Measurements from ENCODE around the gene KIF7. TPM values are rescaled to one million over a fixed set of nuclear protein-coding genes. Genes with fewer than 3 reads are reported as not detected.
"Not testable (repeated sequence)": the region's sequence is repeated elsewhere in the genome, so short reads cannot be mapped to it uniquely, and the experiment has no call there.

Gene KIF7, protein sequence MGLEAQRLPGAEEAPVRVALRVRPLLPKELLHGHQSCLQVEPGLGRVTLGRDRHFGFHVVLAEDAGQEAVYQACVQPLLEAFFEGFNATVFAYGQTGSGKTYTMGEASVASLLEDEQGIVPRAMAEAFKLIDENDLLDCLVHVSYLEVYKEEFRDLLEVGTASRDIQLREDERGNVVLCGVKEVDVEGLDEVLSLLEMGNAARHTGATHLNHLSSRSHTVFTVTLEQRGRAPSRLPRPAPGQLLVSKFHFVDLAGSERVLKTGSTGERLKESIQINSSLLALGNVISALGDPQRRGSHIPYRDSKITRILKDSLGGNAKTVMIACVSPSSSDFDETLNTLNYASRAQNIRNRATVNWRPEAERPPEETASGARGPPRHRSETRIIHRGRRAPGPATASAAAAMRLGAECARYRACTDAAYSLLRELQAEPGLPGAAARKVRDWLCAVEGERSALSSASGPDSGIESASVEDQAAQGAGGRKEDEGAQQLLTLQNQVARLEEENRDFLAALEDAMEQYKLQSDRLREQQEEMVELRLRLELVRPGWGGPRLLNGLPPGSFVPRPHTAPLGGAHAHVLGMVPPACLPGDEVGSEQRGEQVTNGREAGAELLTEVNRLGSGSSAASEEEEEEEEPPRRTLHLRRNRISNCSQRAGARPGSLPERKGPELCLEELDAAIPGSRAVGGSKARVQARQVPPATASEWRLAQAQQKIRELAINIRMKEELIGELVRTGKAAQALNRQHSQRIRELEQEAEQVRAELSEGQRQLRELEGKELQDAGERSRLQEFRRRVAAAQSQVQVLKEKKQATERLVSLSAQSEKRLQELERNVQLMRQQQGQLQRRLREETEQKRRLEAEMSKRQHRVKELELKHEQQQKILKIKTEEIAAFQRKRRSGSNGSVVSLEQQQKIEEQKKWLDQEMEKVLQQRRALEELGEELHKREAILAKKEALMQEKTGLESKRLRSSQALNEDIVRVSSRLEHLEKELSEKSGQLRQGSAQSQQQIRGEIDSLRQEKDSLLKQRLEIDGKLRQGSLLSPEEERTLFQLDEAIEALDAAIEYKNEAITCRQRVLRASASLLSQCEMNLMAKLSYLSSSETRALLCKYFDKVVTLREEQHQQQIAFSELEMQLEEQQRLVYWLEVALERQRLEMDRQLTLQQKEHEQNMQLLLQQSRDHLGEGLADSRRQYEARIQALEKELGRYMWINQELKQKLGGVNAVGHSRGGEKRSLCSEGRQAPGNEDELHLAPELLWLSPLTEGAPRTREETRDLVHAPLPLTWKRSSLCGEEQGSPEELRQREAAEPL (N-terminal part only)
- polyA plus RNA-seq (ENCODE audit: insufficient read length): 7.1 TPM

DNA sequence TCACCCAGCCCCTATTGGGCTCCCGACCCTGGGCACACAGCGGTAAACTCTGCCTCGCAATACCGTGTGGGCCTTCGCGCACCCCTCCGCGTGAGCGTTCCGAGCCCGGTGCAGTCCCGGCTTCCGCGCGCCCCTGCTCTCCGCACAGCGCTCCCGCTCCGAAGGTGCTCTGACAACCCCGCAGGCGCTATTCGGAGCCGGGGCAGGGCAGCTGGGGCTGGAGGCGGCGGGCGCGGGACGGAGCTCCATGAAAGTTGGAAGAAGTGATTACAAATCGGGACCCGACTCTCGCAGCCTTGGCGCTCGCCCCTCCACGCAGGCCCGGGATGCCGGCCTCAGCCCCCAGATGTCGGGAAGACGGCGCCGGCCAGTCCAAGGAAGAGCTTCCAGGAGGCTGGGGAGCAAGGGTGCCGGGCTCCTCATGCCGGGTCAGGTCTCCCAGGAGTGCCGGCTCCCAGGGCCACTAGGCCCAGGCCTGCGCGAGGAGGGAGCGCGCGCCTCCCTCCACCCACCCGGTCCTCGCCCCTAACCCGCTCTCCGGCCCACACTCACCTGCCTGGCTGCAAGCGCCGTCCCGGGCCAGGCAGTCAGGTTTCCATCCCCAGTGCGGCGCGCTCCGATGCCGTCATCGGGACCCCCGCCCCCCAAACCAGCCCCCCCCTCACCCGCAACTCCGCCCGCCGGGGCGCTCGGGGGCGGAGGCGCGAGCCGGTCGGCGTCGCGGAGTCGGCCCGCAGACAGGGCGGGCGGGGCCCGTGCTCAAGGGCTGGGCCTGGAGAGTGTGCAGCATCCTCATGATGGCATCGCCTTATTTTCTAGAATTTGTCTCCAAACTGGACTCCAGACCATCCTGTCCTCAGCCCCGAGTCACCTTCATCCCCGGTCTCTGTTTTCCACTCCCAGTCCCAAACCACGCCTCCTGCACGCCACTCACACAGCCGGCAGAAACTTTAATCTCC, at the start of gene KIF7:
Gene KIF7, minus strand, starts transcription at position 621 of the 959 bp plus-strand sequence. CDS start 2,537 bp downstream, outside the sequence.
- peak; percentile 76 for DNase-seq

DNA sequence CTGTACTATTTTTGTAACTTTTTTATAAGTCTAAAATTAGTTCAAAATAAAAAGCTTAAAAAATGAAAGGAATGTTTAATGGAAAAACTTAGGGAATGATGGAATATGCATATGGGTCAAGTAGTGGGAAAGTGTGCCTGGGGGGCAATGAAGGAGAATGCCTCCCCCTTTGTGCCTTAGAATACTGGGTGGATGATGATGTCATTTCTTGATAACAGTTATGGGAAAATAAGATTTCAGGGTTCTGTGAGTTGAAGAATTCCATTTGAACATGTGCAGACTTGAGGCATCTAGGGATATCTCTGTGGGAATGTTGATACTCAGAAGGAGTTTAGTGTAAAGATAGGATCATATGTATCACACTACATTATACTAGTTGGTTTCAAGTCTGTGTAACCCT, 49.1 kb upstream of the KIF7 start:
- DNase-seq: no peak

DNA sequence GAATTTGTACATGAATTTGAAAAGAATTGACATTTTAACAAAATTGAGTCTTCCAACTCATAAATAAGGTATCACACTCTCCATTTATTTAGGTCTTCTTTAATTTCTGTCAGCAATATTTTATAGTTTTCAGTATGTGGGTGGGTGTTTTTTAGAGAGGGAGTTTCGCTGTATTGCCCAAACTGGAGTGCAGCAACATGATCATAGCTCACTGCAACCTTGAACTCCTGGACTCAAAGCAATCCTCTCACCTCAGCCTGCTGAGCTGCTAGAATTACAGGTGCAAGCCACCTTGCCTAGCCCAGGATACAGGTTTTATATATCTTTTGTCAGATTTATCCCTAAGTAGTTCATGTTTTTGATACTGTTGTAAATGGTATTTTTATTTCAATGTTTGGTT, 39.9 kb upstream of the KIF7 start:
- no peak for DNase-seq

DNA sequence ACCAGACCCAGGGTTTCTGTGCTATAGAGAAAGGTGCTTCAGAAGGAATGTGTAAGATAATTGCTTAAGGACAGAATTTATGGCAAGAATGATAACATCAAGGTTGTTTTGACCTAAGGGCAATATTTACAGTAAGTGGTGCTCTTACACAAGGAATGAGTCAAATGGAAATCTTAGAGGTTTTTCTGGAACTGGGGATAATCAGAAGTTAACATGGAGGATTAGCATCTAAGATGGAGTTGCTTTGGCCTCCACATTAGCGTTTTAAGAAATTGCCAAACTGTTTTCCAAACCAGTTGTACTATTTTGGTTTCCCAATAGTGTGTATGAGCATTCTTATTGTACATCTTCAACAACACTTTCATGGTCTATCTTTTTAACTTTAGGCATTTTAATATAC, 38.4 kb upstream of the KIF7 start:
- DNase-seq: no peak

DNA sequence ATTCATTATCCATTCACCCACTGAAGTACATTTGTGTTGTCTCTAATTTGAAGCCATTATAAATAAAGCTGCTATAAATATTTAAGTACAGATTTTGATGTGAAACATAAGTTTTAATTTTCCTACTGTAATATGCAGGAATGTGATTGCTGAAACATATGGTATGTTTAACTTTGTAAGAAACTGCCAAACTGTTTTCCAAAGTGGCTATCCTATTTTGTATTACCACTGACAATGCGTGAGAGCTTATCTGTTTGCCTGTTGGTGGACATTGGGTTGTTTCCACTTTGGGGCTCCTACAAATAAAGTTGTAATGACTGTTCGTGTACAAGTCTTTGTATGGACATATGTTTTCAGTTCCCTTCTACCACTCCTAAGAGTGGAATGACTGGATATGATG, 37.8 kb upstream of the KIF7 start:
- no peak for DNase-seq

DNA sequence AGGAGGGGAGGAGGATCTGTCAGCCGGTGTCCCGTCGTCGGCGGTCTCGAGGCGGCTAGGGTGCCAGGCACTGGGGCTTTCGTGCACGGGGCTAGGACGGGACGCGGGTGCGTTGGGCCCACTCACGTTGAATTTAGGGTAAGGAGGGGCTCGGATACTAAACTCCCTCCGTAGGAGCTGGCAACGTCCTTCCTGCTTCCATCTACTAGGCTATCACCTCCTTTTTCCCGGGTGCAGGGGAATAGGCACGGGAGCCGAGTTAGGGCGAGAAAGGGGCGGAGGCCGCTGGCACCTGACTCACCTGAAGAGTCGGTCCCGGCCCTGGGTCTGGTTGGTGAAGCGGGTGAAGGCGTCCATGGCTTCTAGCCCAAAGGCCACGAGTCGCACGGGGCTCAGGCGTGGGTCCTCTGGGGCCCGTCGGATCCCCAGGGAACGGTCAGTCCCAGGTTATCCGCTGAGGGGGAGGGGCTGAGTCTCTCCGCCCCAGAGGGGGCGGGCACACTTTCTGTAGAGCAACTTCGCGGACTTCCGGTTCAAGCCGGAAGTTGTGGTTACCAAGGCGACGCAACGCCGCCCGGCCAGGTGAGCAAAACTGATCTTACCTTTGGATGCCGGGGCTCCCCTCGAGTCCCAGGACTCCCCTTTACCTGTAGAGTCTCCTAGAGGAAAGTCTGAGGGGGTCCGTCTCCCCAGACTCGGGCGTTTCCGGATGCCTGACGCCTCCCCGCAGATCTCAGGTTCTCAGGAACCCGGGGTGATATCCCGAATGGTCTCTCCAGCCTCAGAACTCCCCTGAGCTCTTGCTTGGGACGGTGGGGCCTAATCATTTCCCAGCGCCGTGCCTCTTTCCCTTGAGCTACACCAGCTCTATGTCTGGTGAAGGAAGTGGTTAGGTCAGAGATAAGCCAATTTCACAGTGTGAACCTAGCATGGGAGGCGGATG, 35.3 kb upstream of the KIF7 start, which contains the start of the genes PEX11A and WDR93:
Gene PEX11A, minus strand, starts transcription at position 479 of the 943 bp plus-strand sequence. Its CDS starts 122 bp downstream, at position 357.
Gene WDR93, plus strand, starts transcription at position 536 of the 943 bp plus-strand sequence. CDS start 10,936 bp downstream, outside the sequence.
- DNase-seq: peak; percentile 69

DNA sequence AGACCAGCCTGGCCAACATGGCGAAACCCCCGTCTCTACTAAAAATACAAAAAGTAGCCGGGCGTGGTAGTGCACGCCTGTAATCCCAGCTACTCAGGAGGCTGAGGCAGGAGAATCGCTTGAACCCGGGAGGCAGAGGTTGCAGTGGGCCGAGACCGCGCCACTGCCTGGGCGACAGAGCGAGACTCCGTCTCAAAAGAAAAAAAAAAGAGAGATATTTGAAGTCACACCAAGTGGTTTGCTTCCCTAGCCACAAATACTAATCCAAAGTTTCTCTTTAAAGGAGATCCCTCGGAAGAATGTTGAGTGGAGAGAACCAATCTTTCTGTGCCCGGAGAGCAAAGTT, 34.6 kb upstream of the KIF7 start:
- DNase-seq: not testable (repeated sequence)

DNA sequence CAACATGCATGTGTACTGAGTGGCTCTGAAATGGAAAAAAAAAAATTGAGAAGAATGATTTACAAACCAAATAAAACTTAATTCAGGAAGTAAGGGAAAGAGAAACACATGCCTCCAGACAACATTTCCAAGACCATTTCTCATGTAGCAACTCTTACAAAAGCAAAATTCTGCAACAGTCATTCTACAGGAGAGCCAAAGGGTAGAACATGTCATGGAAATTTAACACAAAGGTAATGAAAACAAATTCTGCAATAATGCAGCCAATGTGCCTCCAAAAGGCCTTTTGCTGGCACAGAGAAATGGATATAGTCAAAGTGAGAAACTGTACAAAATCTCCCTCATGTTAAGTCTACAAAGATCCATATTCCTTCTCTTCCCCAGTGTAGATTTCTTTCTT, 31.3 kb upstream of the KIF7 start:
- DNase-seq: no peak

DNA sequence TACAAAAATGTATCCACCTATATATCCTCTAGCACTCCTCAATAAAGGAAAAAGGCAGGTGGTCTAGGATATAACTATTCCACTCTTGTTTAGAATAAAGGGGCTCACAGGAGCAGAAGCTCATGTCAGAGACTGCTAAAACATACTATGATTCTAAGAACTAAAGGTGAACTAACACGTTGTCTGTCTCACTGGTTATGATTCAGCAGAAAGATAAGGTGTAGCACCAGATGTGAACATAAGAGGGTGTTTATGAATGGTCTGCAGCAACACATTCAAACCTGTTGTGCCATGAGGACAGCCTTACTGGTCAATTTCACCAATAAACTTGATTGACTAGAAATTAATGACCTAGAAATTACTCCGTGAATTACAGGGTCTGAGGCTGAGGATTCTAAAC, 30.7 kb upstream of the KIF7 start:
- no peak for DNase-seq

DNA sequence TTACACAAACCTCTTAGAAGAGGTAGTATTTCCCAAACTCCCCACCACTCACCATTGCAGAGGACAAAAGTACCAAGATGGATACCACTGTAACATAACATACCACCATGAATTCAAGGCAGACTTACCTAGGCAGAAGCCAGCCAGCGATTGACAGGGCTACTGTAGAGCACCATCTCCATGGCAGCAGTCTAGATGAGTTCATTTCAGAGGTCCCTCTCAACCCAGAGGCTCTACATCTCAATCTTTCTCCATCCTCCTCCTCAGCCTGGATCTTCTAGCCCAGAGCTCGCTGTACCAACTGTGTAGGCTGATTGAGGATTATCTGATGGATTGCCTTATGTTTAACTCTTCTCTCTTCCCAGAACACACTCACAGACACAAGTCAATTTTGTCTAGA, 25.9 kb upstream of the KIF7 start:
- no peak for DNase-seq

DNA sequence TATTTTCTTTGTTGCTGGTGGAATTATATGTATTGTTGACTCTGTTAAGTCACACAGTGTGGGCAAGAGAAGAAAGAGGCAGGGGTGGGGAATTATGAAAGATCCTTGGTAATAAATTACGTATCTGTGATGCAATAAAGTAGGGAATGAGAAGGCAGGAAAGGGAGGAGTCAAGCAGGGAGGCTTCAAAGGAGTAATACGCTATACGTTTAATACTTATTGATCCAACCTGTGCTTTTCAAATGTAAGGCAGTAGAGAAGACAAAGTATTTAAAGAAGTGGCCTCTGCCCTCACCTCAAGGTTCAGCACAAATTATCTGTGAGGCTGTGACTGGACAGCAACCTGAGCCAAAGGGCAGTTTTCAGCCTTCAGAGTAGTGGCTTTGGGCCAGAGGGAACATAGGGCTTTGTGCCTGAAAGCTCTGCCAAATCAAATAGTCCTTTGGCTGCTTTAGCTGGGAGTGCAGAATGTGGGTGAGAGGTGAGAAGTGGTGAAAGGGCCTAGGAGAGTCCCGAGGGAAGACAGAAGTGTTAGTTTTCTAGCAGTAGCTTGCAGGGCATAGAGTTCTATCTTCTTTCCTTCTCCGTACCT, 25.1 kb upstream of the KIF7 start:
- no peak for DNase-seq

DNA sequence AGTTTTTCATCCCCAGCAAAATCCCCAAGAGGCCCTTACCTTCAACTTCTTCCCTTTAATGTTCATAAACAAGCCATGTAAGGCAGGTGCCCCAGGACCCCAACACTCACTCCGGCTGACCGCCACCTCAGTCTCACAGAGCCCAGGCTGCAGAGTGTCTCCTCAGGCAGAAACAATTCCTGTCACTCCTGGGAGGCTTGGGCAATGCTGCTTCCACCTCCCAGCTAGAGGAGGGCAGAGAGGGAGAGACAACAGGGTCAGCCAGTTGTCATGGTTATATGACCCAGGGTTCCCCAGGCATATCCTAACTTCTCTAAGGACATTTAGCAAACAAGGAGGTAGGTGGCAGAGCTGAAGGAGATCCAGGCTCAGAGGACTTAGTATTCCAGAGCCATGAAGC, 23.9 kb upstream of the KIF7 start, which contains the start of gene PLIN1:
Gene PLIN1, minus strand, starts transcription at position 156 of the 400 bp plus-strand sequence. CDS start 1,878 bp downstream, outside the sequence.
- no peak for DNase-seq

DNA sequence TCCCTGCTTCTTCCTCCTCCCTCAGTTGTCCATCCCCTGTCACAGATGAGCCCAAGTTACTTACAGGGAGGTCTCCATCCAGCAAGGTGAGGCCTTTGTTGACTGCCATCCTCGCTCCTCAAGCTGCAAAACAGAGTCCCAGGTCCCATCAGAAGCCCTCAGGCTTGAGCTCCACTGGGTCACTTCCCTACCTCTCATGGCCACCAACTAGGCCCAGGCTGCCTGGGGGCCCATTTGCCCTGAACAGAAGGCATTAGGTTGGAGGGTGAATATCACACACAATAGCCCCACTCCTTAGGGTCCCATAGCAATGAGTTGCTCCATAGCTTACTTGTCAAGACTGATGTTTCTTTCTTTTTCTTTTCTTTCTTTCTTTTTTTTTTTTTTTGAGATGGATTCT, 22.1 kb upstream of the KIF7 start:
- DNase-seq: no peak

DNA sequence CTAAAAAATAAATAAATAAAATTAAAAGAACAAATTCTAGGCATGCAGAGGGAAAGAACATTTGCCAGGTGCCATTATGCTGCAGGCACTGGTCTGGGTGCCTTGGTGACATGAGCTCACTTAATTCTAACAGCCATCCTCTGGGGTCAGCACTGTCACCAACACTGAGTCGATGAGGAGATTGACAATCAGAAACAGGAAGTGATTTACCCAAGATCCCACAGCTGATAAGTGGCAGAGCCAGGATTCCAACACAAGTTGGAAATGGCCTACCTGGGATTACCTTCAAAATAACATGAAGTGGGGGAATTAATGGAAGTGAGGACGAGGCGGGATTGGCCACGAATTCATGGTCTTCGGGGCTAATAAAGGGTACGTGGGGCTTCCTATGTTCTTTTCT, 20.3 kb upstream of the KIF7 start:
- DNase-seq: no peak

DNA sequence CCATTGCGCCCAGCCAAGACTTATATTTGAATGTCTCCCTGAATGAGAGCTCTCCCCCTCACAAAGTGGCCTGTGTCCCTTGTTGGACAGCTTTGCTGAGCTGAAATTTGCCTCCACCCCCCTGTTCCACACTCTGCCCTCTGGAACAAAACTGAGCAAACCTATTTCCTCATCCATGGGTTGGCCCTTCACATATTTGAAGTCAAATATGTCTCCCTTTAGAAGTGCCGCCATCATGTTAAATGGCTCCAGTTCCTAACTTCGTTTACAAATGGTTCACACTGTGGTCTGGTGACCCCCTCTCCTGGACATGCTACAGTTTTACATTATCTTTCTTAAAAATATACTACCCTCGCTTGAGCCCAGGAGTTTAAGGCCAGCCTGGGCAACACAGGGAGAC, 19.3 kb upstream of the KIF7 start:
- DNase-seq: no peak

DNA sequence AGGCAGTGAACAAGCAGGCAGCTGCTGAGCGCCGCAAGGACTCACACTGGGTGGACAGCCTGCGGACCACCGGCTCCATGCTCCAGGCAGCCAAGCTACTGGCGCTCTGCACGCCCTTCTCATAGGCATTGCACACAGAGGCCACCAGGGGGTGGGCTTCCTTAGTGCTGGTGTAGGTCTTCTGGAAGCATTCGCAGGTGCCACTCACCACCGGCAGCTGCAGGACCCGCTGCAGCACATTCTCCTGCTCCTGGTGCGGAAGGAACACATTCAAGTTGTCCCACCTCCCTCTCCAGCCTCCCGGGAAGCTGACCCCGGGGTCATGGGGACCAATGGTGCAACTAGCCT, 17.9 kb upstream of the KIF7 start:
- DNase-seq: no peak

DNA sequence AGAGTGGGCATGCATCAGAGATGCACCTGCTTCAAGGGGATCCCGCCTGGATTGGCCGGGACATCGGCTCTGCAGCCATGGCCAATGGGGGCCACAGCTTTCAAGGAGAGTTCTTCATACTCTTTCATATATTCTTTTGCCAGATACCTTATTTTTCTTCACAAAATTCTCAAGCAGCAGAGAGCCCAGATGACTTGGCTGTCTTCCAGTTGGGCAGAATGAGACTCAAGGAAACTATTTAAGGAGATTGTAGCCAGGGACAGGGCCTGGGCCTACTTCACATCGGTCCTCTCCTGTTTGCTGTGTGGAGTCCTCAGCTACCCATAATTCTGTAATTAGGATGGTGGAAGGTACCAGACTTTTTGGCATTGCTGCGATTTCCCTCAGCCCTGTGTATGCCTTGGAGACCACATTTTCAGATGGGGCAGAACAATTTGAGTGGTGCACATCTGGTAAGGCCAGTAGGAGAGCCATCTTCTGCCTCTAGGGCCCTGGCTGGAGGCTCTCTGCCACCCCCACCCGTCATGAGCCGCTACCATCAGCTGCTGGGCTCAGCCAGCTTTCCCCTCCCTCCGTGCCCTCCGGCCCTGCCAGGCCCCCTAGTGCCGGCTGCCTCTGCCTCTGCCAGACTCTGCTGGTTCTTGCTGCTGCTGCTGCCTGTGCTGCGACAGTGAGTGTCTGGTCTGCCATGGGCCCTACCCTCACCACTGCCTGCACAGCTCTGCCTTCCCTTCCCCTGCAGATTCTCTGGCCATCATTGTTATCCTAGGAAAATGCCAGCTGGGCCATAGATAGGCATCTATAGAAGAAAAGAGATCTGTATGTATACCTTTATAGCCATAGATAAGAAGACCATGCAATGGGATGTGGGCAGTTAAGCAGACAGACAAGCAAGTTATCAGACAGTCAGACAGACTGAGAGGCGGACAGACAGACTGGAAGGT, 17.2 kb upstream of the KIF7 start:
- DNase-seq: no peak

DNA sequence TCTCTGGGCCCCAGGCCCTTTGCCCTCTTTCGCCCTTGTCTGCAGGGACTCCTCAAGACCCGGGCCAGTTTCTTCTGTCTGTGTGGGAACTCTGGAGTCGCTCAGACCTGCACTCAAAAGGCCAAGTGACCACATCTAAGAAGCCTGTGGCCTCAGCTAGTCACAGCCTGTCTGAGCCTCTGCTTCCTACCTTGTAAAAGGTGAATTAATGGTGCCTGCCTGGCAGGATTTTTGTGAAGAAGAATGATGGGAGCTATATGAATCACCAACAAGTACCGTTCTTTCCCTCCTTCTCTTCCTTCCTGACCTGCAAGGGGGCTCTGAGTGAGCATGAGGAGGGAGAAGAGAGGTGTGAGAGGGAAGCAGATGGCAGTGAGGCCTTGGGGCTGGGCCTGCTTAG, 16.4 kb upstream of the KIF7 start:
- no peak for DNase-seq

All from hindlimb muscle (tissue), 1 donor.